ENCODE measurements around the gene HMG20B. TPM values are rescaled to one million over a fixed set of nuclear protein-coding genes. Genes with fewer than 3 reads are reported as not detected.

Gene HMG20B
- polyA plus RNA-seq, 1 donor from 2014 or later, result 22.6 TPM

DNA sequence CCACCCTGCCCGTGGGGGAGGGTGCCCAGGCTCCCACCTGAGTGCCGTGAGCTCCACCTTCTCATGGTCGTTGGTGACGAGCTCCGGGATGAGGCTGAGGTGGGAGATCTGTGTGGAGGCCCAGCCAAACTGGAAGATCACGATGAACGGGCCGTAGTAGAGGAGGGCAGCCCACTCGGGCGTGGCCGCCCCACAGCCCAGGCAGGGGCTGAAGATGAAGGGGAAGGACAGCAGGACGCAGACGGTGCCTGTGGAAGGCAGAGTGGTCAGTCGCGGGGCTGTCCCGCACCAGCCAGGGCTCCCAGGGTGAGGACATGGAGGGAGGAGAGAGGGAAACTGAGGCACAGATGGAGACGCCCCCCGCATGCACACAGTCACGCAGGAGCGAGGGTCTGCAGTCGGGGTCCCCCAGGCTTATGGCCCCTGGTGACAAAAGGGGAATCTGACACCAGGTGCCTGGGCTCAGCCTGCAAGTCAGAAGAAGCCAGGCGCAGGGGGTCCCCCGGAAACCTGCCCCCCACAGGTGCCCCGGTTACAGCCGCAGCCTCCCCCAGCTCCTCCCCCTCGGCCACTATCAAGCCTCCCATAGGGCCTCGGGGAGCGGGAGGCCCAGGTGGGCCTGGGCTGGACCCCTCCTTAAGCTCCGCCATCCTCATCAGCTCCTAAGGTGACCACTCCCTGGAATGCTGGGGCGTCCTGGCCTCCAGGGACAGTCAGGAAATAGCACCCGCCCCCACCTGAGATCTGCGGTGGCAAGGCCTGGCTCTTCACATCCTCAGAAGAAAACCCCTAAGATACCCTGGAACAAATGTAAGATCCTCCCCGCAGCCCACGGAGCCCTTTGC is 21.6 kb upstream of the HMG20B start:
- Histone ChIP-seq H3K4me3 (ENCODE audit: low read length) (no peak overlapping the region), H3K79me2 (replicated peaks; ENCODE audit: insufficient read depth, low read length) (no peaks in the 10 kb centered on the region), H4K20me1 (ENCODE audit: insufficient read depth) (no peaks in the 10 kb centered on the region), H3K27ac (ENCODE audit: low read length) (no peak overlapping the region), H3K27me3 (ENCODE audit: insufficient read depth, low read depth, low read length) (no peaks in the 10 kb centered on the region), H3F3A (ENCODE audit: insufficient read depth, low read length, poor library complexity, severe bottlenecking) (no peaks in the 10 kb centered on the region), H3K36me3 (ENCODE audit: insufficient read depth, low read length) (no peaks in the 10 kb centered on the region), H3K9ac (ENCODE audit: low read length) (no peak overlapping the region), H3K9me3 (ENCODE audit: low read length) (no peaks in the 10 kb centered on the region), H3K9me2 (ENCODE audit: insufficient read depth, low read length) (no peaks in the 10 kb centered on the region), H2AFZ (ENCODE audit: low read depth, low read length) (no peak overlapping the region), H3K4me2 (ENCODE audit: low read length) (no peak overlapping the region)
- TF ChIP-seq TAF1 (IDR thresholded peaks at IDR 0.05; ENCODE audit: low read depth), result no peak
- TF ChIP-seq MXI1 (conservative IDR thresholded peaks at IDR 0.05; ENCODE audit: poor library complexity, severe bottlenecking), result no peak
- TF ChIP-seq, protein P1, sequence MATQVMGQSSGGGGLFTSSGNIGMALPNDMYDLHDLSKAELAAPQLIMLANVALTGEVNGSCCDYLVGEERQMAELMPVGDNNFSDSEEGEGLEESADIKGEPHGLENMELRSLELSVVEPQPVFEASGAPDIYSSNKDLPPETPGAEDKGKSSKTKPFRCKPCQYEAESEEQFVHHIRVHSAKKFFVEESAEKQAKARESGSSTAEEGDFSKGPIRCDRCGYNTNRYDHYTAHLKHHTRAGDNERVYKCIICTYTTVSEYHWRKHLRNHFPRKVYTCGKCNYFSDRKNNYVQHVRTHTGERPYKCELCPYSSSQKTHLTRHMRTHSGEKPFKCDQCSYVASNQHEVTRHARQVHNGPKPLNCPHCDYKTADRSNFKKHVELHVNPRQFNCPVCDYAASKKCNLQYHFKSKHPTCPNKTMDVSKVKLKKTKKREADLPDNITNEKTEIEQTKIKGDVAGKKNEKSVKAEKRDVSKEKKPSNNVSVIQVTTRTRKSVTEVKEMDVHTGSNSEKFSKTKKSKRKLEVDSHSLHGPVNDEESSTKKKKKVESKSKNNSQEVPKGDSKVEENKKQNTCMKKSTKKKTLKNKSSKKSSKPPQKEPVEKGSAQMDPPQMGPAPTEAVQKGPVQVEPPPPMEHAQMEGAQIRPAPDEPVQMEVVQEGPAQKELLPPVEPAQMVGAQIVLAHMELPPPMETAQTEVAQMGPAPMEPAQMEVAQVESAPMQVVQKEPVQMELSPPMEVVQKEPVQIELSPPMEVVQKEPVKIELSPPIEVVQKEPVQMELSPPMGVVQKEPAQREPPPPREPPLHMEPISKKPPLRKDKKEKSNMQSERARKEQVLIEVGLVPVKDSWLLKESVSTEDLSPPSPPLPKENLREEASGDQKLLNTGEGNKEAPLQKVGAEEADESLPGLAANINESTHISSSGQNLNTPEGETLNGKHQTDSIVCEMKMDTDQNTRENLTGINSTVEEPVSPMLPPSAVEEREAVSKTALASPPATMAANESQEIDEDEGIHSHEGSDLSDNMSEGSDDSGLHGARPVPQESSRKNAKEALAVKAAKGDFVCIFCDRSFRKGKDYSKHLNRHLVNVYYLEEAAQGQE (IDR thresholded peaks at IDR 0.05; ENCODE audit: borderline replicate concordance), result no peak
- no peak for TF ChIP-seq POLR2AphosphoS5 (IDR thresholded peaks at IDR 0.05)

DNA sequence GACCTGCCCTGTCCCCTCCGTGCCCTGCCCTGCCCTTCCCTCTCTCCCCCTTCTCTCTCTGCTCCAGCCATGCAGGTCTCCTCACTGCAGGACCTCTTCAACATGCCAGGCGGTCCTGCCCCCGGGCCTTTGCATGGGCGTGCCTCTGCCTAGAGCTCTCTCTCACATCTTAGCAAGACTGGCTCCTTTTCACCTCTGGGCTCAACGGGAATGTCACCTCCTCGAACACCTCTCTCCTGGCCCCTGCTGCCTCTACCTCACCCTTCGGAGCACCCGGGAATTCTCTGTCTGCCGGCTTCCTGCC is 21.0 kb upstream of the HMG20B start:
- H3K9ac ChIP-seq (ENCODE audit: low read length), result no peak overlapping the region
- H4K20me1 ChIP-seq (ENCODE audit: insufficient read depth), result no peaks in the 10 kb centered on the region
- H3F3A ChIP-seq (ENCODE audit: insufficient read depth, low read length, poor library complexity, severe bottlenecking), result no peaks in the 10 kb centered on the region
- no peak overlapping the region for H3K27ac ChIP-seq (ENCODE audit: low read length)
- no peaks in the 10 kb centered on the region for H3K9me3 ChIP-seq (ENCODE audit: low read length)
- no peak overlapping the region for H3K4me3 ChIP-seq (ENCODE audit: low read length)
- no peaks in the 10 kb centered on the region for H3K9me2 ChIP-seq (ENCODE audit: insufficient read depth, low read length)
- no peak overlapping the region for H3K4me2 ChIP-seq (ENCODE audit: low read length)
- no peak overlapping the region for H2AFZ ChIP-seq (ENCODE audit: low read depth, low read length)
- no peaks in the 10 kb centered on the region for H3K27me3 ChIP-seq (ENCODE audit: insufficient read depth, low read depth, low read length)
- H3K79me2 ChIP-seq (replicated peaks; ENCODE audit: insufficient read depth, low read length), result no peaks in the 10 kb centered on the region
- TF ChIP-seq MXI1 (conservative IDR thresholded peaks at IDR 0.05; ENCODE audit: poor library complexity, severe bottlenecking) (no peak), TAF1 (IDR thresholded peaks at IDR 0.05; ENCODE audit: low read depth) (no peak), SMC3 (conservative IDR thresholded peaks at IDR 0.05; ENCODE audit: poor library complexity) (no peak), EP300 (conservative IDR thresholded peaks at IDR 0.05; ENCODE audit: poor library complexity, severe bottlenecking) (no peak), RAD21 (conservative IDR thresholded peaks at IDR 0.05) (no peak), POLR2AphosphoS5 (IDR thresholded peaks at IDR 0.05) (no peak), EZH2 (IDR thresholded peaks at IDR 0.05; ENCODE audit: borderline replicate concordance, insufficient read depth, low read length, poor library complexity, severe bottlenecking) (no peak)
- TF ChIP-seq, protein P1 (IDR thresholded peaks at IDR 0.05; ENCODE audit: borderline replicate concordance), result no peak
- TF ChIP-seq, protein P2, sequence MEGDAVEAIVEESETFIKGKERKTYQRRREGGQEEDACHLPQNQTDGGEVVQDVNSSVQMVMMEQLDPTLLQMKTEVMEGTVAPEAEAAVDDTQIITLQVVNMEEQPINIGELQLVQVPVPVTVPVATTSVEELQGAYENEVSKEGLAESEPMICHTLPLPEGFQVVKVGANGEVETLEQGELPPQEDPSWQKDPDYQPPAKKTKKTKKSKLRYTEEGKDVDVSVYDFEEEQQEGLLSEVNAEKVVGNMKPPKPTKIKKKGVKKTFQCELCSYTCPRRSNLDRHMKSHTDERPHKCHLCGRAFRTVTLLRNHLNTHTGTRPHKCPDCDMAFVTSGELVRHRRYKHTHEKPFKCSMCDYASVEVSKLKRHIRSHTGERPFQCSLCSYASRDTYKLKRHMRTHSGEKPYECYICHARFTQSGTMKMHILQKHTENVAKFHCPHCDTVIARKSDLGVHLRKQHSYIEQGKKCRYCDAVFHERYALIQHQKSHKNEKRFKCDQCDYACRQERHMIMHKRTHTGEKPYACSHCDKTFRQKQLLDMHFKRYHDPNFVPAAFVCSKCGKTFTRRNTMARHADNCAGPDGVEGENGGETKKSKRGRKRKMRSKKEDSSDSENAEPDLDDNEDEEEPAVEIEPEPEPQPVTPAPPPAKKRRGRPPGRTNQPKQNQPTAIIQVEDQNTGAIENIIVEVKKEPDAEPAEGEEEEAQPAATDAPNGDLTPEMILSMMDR (IDR thresholded peaks at IDR 0.05; ENCODE audit: poor library complexity, severe bottlenecking), result no peak
- no peaks in the 10 kb centered on the region for H3K36me3 ChIP-seq (ENCODE audit: insufficient read depth, low read length)
